Chondrocyte (in vitro differentiated cells): ENCODE data around the gene FBXW8. TPM values are rescaled to one million over a fixed set of nuclear protein-coding genes. Genes with fewer than 3 reads are reported as not detected.

Experiments used
- DNase-seq: peaks from one replicate; pipeline ENCODE4 v3.0.0; 2021; ENCODE audit warnings: mixed read lengths, low spot score
- H3K27ac Mint-ChIP-seq: one replicate; pipeline ENCODE4 v1.8.0; 2021; ENCODE audit warnings: mild to moderate bottlenecking, moderate library complexity, mixed read lengths; ENCODE audit not compliant: unreplicated experiment
- H3K27me3 Mint-ChIP-seq: 2 replicates; pipeline ENCODE4 v1.8.0; 2021; ENCODE audit warnings: low read depth, mixed read lengths
- H3K36me3 Mint-ChIP-seq: 2 replicates; pipeline ENCODE4 v1.8.0; 2021; ENCODE audit warnings: low read depth, mixed read lengths
- H3K4me1 Mint-ChIP-seq: 2 replicates; pipeline ENCODE4 v1.8.0; 2021; ENCODE audit warnings: low read depth, mild to moderate bottlenecking, mixed read lengths
- H3K4me3 Mint-ChIP-seq: one replicate; pipeline ENCODE4 v1.8.0; 2021; ENCODE audit warnings: mild to moderate bottlenecking, moderate library complexity, mixed read lengths; ENCODE audit not compliant: unreplicated experiment
- H3K9me3 Mint-ChIP-seq: 2 replicates; pipeline ENCODE4 v1.8.0; 2021; ENCODE audit warnings: low read depth, mixed read lengths
- total RNA-seq: library from RNA; stranded (reverse); gene quantifications from 3 replicates; pipeline ENCODE4 v1.2.1, GENCODE V29; 2021
- TF ChIP-seq, protein P1 (sequence below): fragments of 200-600 bp; sonication (generic); IDR thresholded peaks from 2 replicates; pipeline ENCODE4 v1.5.0; 2021; ENCODE audit warnings: antibody characterized with exemption, mild to moderate bottlenecking, moderate library complexity

Gene FBXW8
- total RNA-seq, 1 donor from 2014 or later: 30.3 TPM

DNA sequence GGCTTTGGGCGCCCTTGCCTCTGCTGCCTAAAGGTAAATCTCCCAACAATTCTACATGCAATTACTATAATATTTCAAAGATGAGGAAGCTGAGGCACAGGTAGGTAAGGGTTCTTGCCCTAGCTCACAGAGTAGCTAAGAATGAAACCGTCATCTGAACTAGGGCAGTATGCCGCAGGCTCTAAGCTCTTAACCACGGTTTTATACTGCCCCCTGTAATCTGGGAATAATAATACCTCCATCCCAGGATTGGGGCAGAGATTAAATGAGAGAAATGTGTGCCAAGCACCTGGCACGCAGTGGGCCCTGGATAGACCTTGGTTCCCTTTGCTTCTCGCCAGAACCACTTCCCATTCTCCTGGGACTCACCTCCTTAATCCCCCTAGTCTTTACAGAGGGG is 28.0 kb upstream of the FBXW8 start:
- Mint-ChIP-seq H3K4me1 (peaks cover 32% of the 10 kb centered on the region), H3K36me3 (peaks cover 3% of the 10 kb centered on the region), H3K27ac (no peak overlapping the region), H3K9me3 (no peaks in the 10 kb centered on the region), H3K27me3 (peaks cover 54% of the 10 kb centered on the region), H3K4me3 (no peak overlapping the region)
- TF ChIP-seq, protein P1, sequence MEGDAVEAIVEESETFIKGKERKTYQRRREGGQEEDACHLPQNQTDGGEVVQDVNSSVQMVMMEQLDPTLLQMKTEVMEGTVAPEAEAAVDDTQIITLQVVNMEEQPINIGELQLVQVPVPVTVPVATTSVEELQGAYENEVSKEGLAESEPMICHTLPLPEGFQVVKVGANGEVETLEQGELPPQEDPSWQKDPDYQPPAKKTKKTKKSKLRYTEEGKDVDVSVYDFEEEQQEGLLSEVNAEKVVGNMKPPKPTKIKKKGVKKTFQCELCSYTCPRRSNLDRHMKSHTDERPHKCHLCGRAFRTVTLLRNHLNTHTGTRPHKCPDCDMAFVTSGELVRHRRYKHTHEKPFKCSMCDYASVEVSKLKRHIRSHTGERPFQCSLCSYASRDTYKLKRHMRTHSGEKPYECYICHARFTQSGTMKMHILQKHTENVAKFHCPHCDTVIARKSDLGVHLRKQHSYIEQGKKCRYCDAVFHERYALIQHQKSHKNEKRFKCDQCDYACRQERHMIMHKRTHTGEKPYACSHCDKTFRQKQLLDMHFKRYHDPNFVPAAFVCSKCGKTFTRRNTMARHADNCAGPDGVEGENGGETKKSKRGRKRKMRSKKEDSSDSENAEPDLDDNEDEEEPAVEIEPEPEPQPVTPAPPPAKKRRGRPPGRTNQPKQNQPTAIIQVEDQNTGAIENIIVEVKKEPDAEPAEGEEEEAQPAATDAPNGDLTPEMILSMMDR: peak; percentile 77
- no peak for DNase-seq

DNA sequence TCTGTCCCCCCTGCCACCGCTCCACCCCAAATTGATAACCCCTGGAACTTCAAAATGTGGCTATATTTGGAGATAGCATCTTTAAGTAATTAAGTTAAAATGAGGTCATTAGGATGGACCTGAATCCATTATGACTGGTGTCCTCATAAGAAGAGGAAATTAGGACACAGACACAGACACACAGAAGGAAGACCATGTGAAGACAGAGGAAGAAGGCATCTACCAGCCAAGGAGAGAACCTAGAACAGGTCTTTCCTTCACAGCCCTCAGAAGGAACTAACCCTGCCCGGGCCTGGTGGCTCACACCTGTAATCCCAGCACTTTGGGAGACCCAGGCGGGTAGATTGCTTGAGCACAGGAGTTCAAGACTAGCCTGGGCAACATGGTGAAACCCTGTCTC is 25.9 kb upstream of the FBXW8 start:
- Mint-ChIP-seq H3K36me3 (no peaks in the 10 kb centered on the region), H3K27me3 (peaks cover 50% of the 10 kb centered on the region), H3K4me1 (peaks cover 16% of the 10 kb centered on the region), H3K4me3 (no peak overlapping the region), H3K9me3 (no peaks in the 10 kb centered on the region), H3K27ac (no peak overlapping the region)
- TF ChIP-seq, protein P1: no peak
- no peak for DNase-seq

DNA sequence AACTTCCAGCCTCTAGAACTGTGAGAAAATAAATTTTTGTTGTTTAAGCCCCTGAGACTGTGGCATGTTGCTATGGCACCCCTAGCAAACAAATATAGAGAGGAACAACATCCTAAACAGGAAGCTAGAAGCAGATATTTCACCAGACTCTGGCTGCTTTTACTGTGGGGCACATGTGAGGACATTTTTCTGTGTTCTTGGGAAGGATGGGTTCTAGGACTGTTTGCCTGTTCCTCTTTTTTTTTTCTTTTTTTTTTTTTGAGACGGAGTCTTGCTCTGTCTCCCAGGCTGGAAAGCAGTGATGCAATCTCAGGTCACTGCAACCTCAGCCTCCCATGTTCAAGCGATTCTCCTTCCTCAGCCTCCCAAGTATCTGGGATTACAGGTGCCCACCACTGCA is 25.3 kb upstream of the FBXW8 start:
- Mint-ChIP-seq H3K4me1 (peaks cover 10% of the 10 kb centered on the region), H3K27ac (no peak overlapping the region), H3K4me3 (no peak overlapping the region), H3K27me3 (peaks cover 44% of the 10 kb centered on the region), H3K36me3 (no peaks in the 10 kb centered on the region), H3K9me3 (no peaks in the 10 kb centered on the region)
- TF ChIP-seq, protein P1: no peak
- no peak for DNase-seq

DNA sequence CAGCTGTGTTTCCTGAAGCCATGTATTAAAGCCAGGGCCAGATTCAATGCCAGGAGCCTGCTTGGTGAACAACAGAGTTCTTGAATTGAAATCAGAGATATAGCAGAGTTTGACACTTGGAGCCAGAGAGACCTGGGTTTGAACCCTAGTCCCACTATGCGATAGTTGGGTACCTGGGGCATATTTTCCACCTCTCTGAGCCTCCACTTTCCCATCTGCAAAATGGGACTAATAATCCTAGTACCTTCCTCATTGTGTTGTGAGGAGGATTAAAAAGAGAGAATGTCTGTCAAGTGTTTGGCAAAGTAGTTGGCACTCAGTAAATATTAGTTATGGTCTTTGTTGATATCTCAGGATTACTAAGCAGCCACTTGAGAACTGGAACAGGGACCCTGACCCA is 23.5 kb upstream of the FBXW8 start:
- no peak overlapping the region for H3K27ac Mint-ChIP-seq
- no peak for DNase-seq
- TF ChIP-seq, protein P1: no peak
- no peak overlapping the region for H3K4me3 Mint-ChIP-seq
- H3K36me3 Mint-ChIP-seq: no peaks in the 10 kb centered on the region
- no peaks in the 10 kb centered on the region for H3K9me3 Mint-ChIP-seq
- H3K27me3 Mint-ChIP-seq: peaks cover 41% of the 10 kb centered on the region
- H3K4me1 Mint-ChIP-seq: peaks cover 1% of the 10 kb centered on the region

DNA sequence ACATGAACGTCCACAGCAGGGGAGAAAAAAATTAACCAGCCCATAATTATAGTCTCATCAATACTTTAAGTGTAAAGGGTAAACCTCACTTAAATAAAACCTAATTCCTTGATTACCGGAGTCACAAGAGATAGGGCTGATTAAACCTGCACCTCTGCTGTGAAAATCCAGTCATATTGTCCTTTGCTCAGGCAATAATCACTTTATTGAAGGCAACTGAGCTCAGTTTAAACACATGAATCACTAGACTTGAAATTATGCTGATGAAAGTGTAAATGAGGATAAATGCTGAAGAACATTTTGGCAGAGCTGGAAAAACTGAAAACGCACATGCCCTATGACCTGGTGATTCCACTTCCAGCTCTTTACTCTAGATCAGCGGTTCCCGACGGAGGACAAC is 22.9 kb upstream of the FBXW8 start:
- no peak overlapping the region for H3K4me3 Mint-ChIP-seq
- peaks cover 36% of the 10 kb centered on the region for H3K27me3 Mint-ChIP-seq
- DNase-seq: no peak
- TF ChIP-seq, protein P1: no peak
- H3K4me1 Mint-ChIP-seq: no peaks in the 10 kb centered on the region
- no peak overlapping the region for H3K27ac Mint-ChIP-seq
- no peaks in the 10 kb centered on the region for H3K9me3 Mint-ChIP-seq
- H3K36me3 Mint-ChIP-seq: no peaks in the 10 kb centered on the region
